Ishikawa (cell line): ENCODE measurements around the gene RELCH.

Experiments
- EP300 ChIP-seq: IDR thresholded peaks from 2 replicates; pipeline ENCODE4 v1.6.1; 2012; ENCODE audit warnings: borderline replicate concordance
- MAX ChIP-seq: IDR thresholded peaks from 2 replicates; pipeline ENCODE4 v1.6.1; 2012
- TCF12 ChIP-seq: IDR thresholded peaks from 2 replicates; pipeline ENCODE4 v1.6.1; 2012; ENCODE audit warnings: low read depth

DNA sequence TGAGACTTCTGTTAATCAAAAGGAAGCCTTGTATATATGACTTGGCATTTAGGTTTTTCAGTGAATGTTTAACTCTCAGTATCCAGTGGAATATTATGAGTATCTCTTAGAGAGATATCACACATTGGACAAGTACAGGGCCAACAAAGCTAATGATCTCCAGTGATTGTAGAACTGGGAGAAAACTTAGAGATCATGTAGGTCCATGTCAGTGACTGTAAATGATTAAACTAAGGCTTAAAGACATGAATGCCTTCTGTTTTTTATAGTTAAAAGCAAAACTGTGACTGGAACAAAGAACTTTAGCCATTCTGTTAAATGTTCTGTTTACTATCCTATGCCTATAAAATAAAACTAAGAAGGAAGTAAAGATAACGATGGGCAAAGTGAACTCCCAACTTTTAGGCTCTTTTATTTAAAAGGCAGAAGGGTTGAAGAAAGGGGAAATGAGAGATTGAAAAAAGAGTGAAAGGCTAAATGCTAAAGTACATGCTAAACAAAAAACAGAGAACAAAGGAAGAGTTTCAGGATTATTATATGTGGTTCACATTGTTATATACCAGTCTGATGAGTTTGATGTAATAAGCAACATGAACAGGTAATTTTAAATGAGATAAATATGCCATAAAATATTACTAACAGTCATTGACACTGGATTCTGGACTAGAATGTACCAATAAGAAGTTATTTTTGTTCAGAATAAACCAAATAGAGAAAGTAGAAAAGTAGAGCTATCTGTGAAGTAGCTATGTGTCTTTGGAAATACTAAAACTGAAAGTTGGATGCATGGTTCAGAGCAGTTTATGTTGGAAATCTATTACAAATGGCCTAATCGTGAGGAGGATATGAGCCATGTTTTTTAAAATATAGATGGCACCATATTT is 101.0 kb downstream of the RELCH start:
- no peak for TF ChIP-seq MAX
- no peak for TF ChIP-seq EP300
- TF ChIP-seq TCF12 = no peak
